ENCODE data around the gene MMP7. TPM values are rescaled to one million over a fixed set of nuclear protein-coding genes. Genes with fewer than 3 reads are reported as not detected.
A peak's percentile ranks its signal among the peaks of the same experiment; 100 is the strongest.

MMP7 gene
- polyA plus RNA-seq, 4 donors = 23.2 to 30.9 (median 26.2) TPM

- DNase-seq (ENCODE audit: low read depth in 4 of 4, low spot score in 3 of 4) = no peak
These were observed 33.5 kb downstream of the MMP7 start for GRCh38 chr11:102497061-102497460.

GRCh38 chr11:102495161-102496042 lies 35.1 kb downstream of the MMP7 start:
- peak; percentile 58 to 74 (median 72) for DNase-seq (ENCODE audit: low read depth in 4 of 4, low spot score in 3 of 4)

GRCh38 chr11:102494216-102494615 lies 36.3 kb downstream of the MMP7 start:
- no peak for DNase-seq (ENCODE audit: low read depth in 4 of 4, low spot score in 3 of 4)

GRCh38 chr11:102493524-102493923 lies 37.0 kb downstream of the MMP7 start:
- DNase-seq (ENCODE audit: low read depth in 4 of 4, low spot score in 3 of 4) = no peak

- no peak for DNase-seq (ENCODE audit: low read depth in 4 of 4, low spot score in 3 of 4)
These were observed 38.6 kb downstream of the MMP7 start for GRCh38 chr11:102491969-102492368.

GRCh38 chr11:102489186-102490145 lies 41.1 kb downstream of the MMP7 start:
- no peak for DNase-seq (ENCODE audit: low read depth in 4 of 4, low spot score in 3 of 4)

GRCh38 chr11:102488208-102488607 lies 42.3 kb downstream of the MMP7 start:
- DNase-seq (ENCODE audit: low read depth in 4 of 4, low spot score in 3 of 4) = no peak

GRCh38 chr11:102487214-102487613 lies 43.3 kb downstream of the MMP7 start:
- DNase-seq (ENCODE audit: low read depth in 4 of 4, low spot score in 3 of 4) = no peak

- no peak for DNase-seq (ENCODE audit: low read depth in 4 of 4, low spot score in 3 of 4)
These were observed 44.0 kb downstream of the MMP7 start for GRCh38 chr11:102486584-102486983.

- no peak for DNase-seq (ENCODE audit: low read depth in 4 of 4, low spot score in 3 of 4)
These were observed 45.3 kb downstream of the MMP7 start for GRCh38 chr11:102485095-102485722.

GRCh38 chr11:102482433-102482832 lies 48.1 kb downstream of the MMP7 start:
- no peak for DNase-seq (ENCODE audit: low read depth in 4 of 4, low spot score in 3 of 4)

- DNase-seq (ENCODE audit: low read depth in 4 of 4, low spot score in 3 of 4) = no peak
These were observed 50.8 kb downstream of the MMP7 start for GRCh38 chr11:102479733-102480132.

- no peak for DNase-seq (ENCODE audit: low read depth in 4 of 4, low spot score in 3 of 4)
These were observed 51.8 kb downstream of the MMP7 start for GRCh38 chr11:102478673-102479299.

- no peak for DNase-seq (ENCODE audit: low read depth in 4 of 4, low spot score in 3 of 4)
These were observed 53.7 kb downstream of the MMP7 start for GRCh38 chr11:102476812-102477211.

GRCh38 chr11:102476069-102476468 lies 54.5 kb downstream of the MMP7 start:
- no peak for DNase-seq (ENCODE audit: low read depth in 4 of 4, low spot score in 3 of 4)

GRCh38 chr11:102473543-102473942 lies 57.0 kb downstream of the MMP7 start:
- no peak for DNase-seq (ENCODE audit: low read depth in 4 of 4, low spot score in 3 of 4)

- no peak for DNase-seq (ENCODE audit: low read depth in 4 of 4, low spot score in 3 of 4)
These were observed 58.4 kb downstream of the MMP7 start for GRCh38 chr11:102472127-102472526.

- no peak for DNase-seq (ENCODE audit: low read depth in 4 of 4, low spot score in 3 of 4)
These were observed 59.1 kb downstream of the MMP7 start for GRCh38 chr11:102471474-102471873.

Data from right renal pelvis (tissue), 4 donors.